PC-3 (cell line): ENCODE measurements around the gene TMEM69.

Experiments
- CTCF ChIP-seq: fragments of 300-600 bp; sonication (generic); conservative IDR thresholded peaks from 2 replicates; pipeline ENCODE4 v1.5.1; 2017; ENCODE audit warnings: antibody characterized with exemption, low read depth, mild to moderate bottlenecking, low read length
- EZH2 ChIP-seq: fragments of 300-600 bp; sonication (generic); IDR thresholded peaks from one replicate; pipeline ENCODE4 v1.6.1; 2017; ENCODE audit warnings: antibody characterized with exemption, mild to moderate bottlenecking, low read length; ENCODE audit not compliant: unreplicated experiment
- EZH2phosphoT487 ChIP-seq: fragments of 300-600 bp; sonication (generic); IDR thresholded peaks from 2 replicates; pipeline ENCODE4 v1.6.1; 2018; ENCODE audit warnings: mild to moderate bottlenecking, antibody characterized with exemption, low read length, borderline replicate concordance

GRCh38 chr1:45668526-45668925, 19.5 kb upstream of the TMEM69 start:
- TF ChIP-seq CTCF (no peak), EZH2 (no peak), EZH2phosphoT487 (no peak)
